H1 (cell line): ENCODE results near the gene TNRC6B. TPM values are rescaled to one million over a fixed set of nuclear protein-coding genes. Genes with fewer than 3 reads are reported as not detected.

ENCODE experiments used
- CTCF ChIA-PET: fragments of 300-600 bp; sonication (Branson Sonifier 250); formaldehyde crosslinking; loops from one replicate; lab custom pipeline; 2021; ENCODE audit not compliant: partially characterized antibody; lab: Charles Lee
- POLR2A ChIA-PET: fragments of 300-600 bp; sonication (Branson Sonifier 250); formaldehyde crosslinking; loops from one replicate; lab custom pipeline; 2021; ENCODE audit warnings: inconsistent platforms; ENCODE audit not compliant: partially characterized antibody; lab: Charles Lee
- DNase-seq, 2 experiments: peaks; one replicate each; pipeline versions ENCODE4 v3.0.0 to v3.0.0-alpha.2; 2010 to 2022; ENCODE audit warnings: low spot score in 2 of 2, low read depth in 1 of 2, mixed read lengths in 1 of 2
- FAIRE-seq: peaks from 2 replicates; lab custom pipeline; 2011; peaks lifted over from hg19 to GRCh38; lab: Jason Lieb, UNC
- H2AFZ ChIP-seq: 2 replicates; pipeline ENCODE4 v1.8.1; 2012; ENCODE audit warnings: low read length, inconsistent platforms
- H2AK5ac ChIP-seq: 2 replicates; pipeline ENCODE4 v1.6.1; 2013; ENCODE audit warnings: low read depth, low read length
- H2BK120ac ChIP-seq: replicated peaks from 2 replicates; pipeline ENCODE3; 2013; ENCODE audit warnings: low read depth, low read length, inconsistent platforms
- H2BK12ac ChIP-seq: 2 replicates; pipeline ENCODE4 v1.6.1; 2013; ENCODE audit warnings: low read depth, low read length
- H2BK15ac ChIP-seq: 2 replicates; pipeline ENCODE4 v1.6.1; 2013; ENCODE audit warnings: low read length
- H2BK20ac ChIP-seq: 2 replicates; pipeline ENCODE4 v1.6.1; 2013; ENCODE audit warnings: low read length
- H2BK5ac ChIP-seq: 2 replicates; pipeline ENCODE4 v1.6.1; 2013; ENCODE audit warnings: low read depth, low read length
- H3K14ac ChIP-seq: 2 replicates; pipeline ENCODE4 v1.6.1; 2013; ENCODE audit warnings: inconsistent platforms; ENCODE audit not compliant: insufficient read length
- H3K18ac ChIP-seq: 2 replicates; pipeline ENCODE4 v1.6.1; 2013; ENCODE audit warnings: low read length; ENCODE audit errors: extremely low read depth
- H3K23ac ChIP-seq: 2 replicates; pipeline ENCODE4 v1.6.1; 2013; ENCODE audit warnings: inconsistent platforms; ENCODE audit not compliant: insufficient read length
- H3K23me2 ChIP-seq: 2 replicates; pipeline ENCODE4 v1.6.1; 2013; ENCODE audit warnings: low read depth, low read length
- H3K27ac ChIP-seq: 2 replicates; pipeline ENCODE4 v1.6.1; 2011; ENCODE audit warnings: low read depth, low read length, inconsistent platforms
- H3K27me3 ChIP-seq, 4 experiments: replicated peaks in 1 of 4; 1 replicate in 1 of 4; 2 replicates in 3 of 4; pipeline versions ENCODE4 v1.6.1 to v1.8.1; 2011 to 2013; ENCODE audit warnings: low read length in 3 of 4, mild to moderate bottlenecking in 3 of 4, inconsistent platforms in 2 of 4, mixed read lengths in 2 of 4, moderate library complexity in 1 of 4; ENCODE audit not compliant: control insufficient read depth in 3 of 4, insufficient read depth in 3 of 4; ENCODE audit errors: extremely low read depth in 1 of 4
- H3K36me3 ChIP-seq, 4 experiments: 2 replicates each; pipeline versions ENCODE4 v1.6.1 to v1.8.1; 2011 to 2013; ENCODE audit warnings: mild to moderate bottlenecking in 4 of 4, low read length in 3 of 4, moderate library complexity in 2 of 4, control low read depth in 1 of 4, inconsistent platforms in 1 of 4; ENCODE audit not compliant: insufficient read depth in 4 of 4, control insufficient read depth in 2 of 4
- H3K4ac ChIP-seq: replicated peaks from 2 replicates; pipeline ENCODE3; 2013; ENCODE audit warnings: low read length, low read depth, mixed read lengths, inconsistent platforms; ENCODE audit not compliant: insufficient read length
- H3K4me1 ChIP-seq, 4 experiments: replicated peaks in 1 of 4; 1 replicate in 1 of 4; 2 replicates in 3 of 4; pipeline versions ENCODE4 v1.6.1 to v1.8.1; 2011 to 2013; ENCODE audit warnings: low read length in 3 of 4, inconsistent platforms in 2 of 4, mixed read lengths in 1 of 4; ENCODE audit not compliant: insufficient read depth in 4 of 4, control insufficient read depth in 3 of 4
- H3K4me2 ChIP-seq, 2 experiments: 2 replicates each; pipeline versions ENCODE4 v1.6.1 to v1.8.1; 2011 to 2013; ENCODE audit warnings: low read depth in 2 of 2, low read length in 2 of 2, control low read depth in 1 of 2, inconsistent platforms in 1 of 2, mild to moderate bottlenecking in 1 of 2; ENCODE audit not compliant: insufficient read depth in 1 of 2
- H3K4me3 ChIP-seq, 4 experiments: fragments of 200-600, 300-600 bp in 1 of 4; sonication (generic), shearing (Covaris generic), sonication (Bioruptor Twin) in 1 of 4; 2 replicates each; pipeline versions ENCODE4 v1.5.1 to v1.8.1; 2011 to 2016; ENCODE audit warnings: low read length in 4 of 4, low read depth in 3 of 4, control low read depth in 2 of 4, inconsistent platforms in 2 of 4, mild to moderate bottlenecking in 2 of 4, mixed read lengths in 1 of 4, moderate library complexity in 1 of 4; ENCODE audit not compliant: insufficient read depth in 2 of 4; ENCODE audit errors: extremely low read depth in 1 of 4
- H3K56ac ChIP-seq: replicated peaks from 2 replicates; pipeline ENCODE3; 2013; ENCODE audit warnings: low read depth, mild to moderate bottlenecking, mixed read lengths, low read length, inconsistent platforms; ENCODE audit not compliant: insufficient read length
- H3K79me1 ChIP-seq: 2 replicates; pipeline ENCODE4 v1.6.1; 2013; ENCODE audit warnings: low read depth, low read length, control low read depth
- H3K79me2 ChIP-seq, 2 experiments: 2 replicates each; pipeline versions ENCODE4 v1.6.1 to v1.8.1; 2012 to 2013; ENCODE audit warnings: low read length in 2 of 2, mild to moderate bottlenecking in 2 of 2, inconsistent platforms in 1 of 2; ENCODE audit not compliant: insufficient read depth in 2 of 2, control insufficient read depth in 1 of 2
- H3K9ac ChIP-seq, 4 experiments: replicated peaks in 1 of 4; 1 replicate in 1 of 4; 2 replicates in 3 of 4; pipeline versions ENCODE4 v1.6.1 to v1.8.1; 2011 to 2013; ENCODE audit warnings: low read depth in 3 of 4, low read length in 3 of 4, control low read depth in 2 of 4, mild to moderate bottlenecking in 2 of 4, moderate library complexity in 2 of 4, inconsistent platforms in 1 of 4; ENCODE audit errors: extremely low read depth in 1 of 4
- H3K9me3 ChIP-seq, 2 experiments: 2 replicates each; pipeline versions ENCODE4 v1.6.1 to v1.8.1; 2012 to 2013; ENCODE audit warnings: mild to moderate bottlenecking in 2 of 2, moderate library complexity in 2 of 2, control low read depth in 1 of 2, inconsistent platforms in 1 of 2, low read depth in 1 of 2, low read length in 1 of 2, mixed read lengths in 1 of 2; ENCODE audit not compliant: insufficient read depth in 2 of 2
- H4K20me1 ChIP-seq, 2 experiments: replicated peaks in 1 of 2; 2 replicates each; pipeline versions ENCODE3 to v1.8.1; 2011 to 2013; ENCODE audit warnings: inconsistent platforms in 2 of 2, low read length in 2 of 2, mild to moderate bottlenecking in 1 of 2; ENCODE audit not compliant: insufficient read depth in 2 of 2, control insufficient read depth in 1 of 2
- H4K5ac ChIP-seq: 2 replicates; pipeline ENCODE4 v1.6.1; 2013; ENCODE audit warnings: low read length, low read depth, mixed read lengths, inconsistent platforms; ENCODE audit not compliant: insufficient read length
- H4K8ac ChIP-seq: 2 replicates; pipeline ENCODE4 v1.8.0; 2013; ENCODE audit warnings: mild to moderate bottlenecking, moderate library complexity, low read length, inconsistent platforms; ENCODE audit not compliant: insufficient read depth; ENCODE audit errors: extremely low read depth
- H4K91ac ChIP-seq: replicated peaks from 2 replicates; pipeline ENCODE3; 2013; ENCODE audit warnings: low read length, mixed read lengths, inconsistent platforms; ENCODE audit not compliant: insufficient read length
- CHD1 ChIP-seq: IDR thresholded peaks from 2 replicates; pipeline ENCODE4 v1.6.1; 2012; ENCODE audit warnings: low read depth, low read length, improper control_type of control experiment
- CREB1 ChIP-seq: IDR thresholded peaks from 2 replicates; pipeline ENCODE4 v1.6.1; 2012; ENCODE audit warnings: inconsistent platforms
- MAFK ChIP-seq: IDR thresholded peaks from 2 replicates; pipeline ENCODE4 v1.6.1; 2012; ENCODE audit warnings: low read depth, mild to moderate bottlenecking, improper control_type of control experiment, low read length
- MAX ChIP-seq: IDR thresholded peaks from 2 replicates; pipeline ENCODE4 v1.6.1; 2012; ENCODE audit warnings: inconsistent platforms
- NANOG ChIP-seq: IDR thresholded peaks from 2 replicates; pipeline ENCODE4 v1.6.1; 2011; ENCODE audit warnings: low read length, low read depth, mild to moderate bottlenecking, inconsistent platforms; ENCODE audit not compliant: insufficient read depth, poor library complexity, severe bottlenecking
- PHF8 ChIP-seq: fragments of 200-600 bp; sonication (generic); conservative IDR thresholded peaks from 2 replicates; pipeline ENCODE4 v1.7.1; 2012; ENCODE audit warnings: low read depth, mild to moderate bottlenecking, inconsistent platforms, low read length, moderate library complexity
- RXRA ChIP-seq: IDR thresholded peaks from 2 replicates; pipeline ENCODE4 v1.6.1; 2011; ENCODE audit warnings: low read depth, mild to moderate bottlenecking, low read length, moderate library complexity; ENCODE audit not compliant: insufficient read depth
- SP1 ChIP-seq: IDR thresholded peaks from 2 replicates; pipeline ENCODE4 v1.6.1; 2011; ENCODE audit warnings: low read depth, low read length
- SP4 ChIP-seq: IDR thresholded peaks from 2 replicates; pipeline ENCODE4 v1.6.1; 2012; ENCODE audit warnings: low read length, inconsistent platforms
- WGBS, 2 experiments: shearing (Covaris generic) in 1 of 2; methylation state at CpG; one replicate each; pipeline versions ENCODE4 v1.1.6 to v1.1.7; 2013 to 2015; ENCODE audit warnings: low lambda C conversion rate in 2 of 2, mixed read lengths in 2 of 2, inconsistent platforms in 1 of 2, low coverage in 1 of 2, missing lambda C conversion rate in 1 of 2; ENCODE audit not compliant: insufficient replicate concordance in 2 of 2, insufficient coverage in 1 of 2, insufficient read length in 1 of 2; ENCODE audit errors: extremely low coverage in 1 of 2, missing lambda C conversion rate in 1 of 2; 5-methylcytosine and 5-hydroxymethylcytosine counted together
- polyA plus RNA-seq, 7 experiments: library from polyadenylated mRNA; depleted of rRNA in 3 of 7; stranded (reverse) in 5 of 7; unstranded in 2 of 7; fragments of >200 nt in 5 of 7; fragments of 200-250 nt in 2 of 7; gene quantifications; 1 replicate in 5 of 7; 2 replicates in 1 of 7; 4 replicates in 1 of 7; pipeline versions ENCODE4 v1.2.1 to v1.2.3, GENCODE V29; 2011 to 2013; ENCODE audit warnings: missing spikeins in 2 of 7, mixed read lengths in 2 of 7
- total RNA-seq: library from RNA; stranded (reverse); fragmentation: NEBNext Ultra II Directional; extraction: Animal tissue kit (Norgen Biotek cat#: 25700); gene quantifications from 2 replicates; pipeline ENCODE4 v1.2.1, GENCODE V29; 2021
- TF ChIP-seq, protein P1 (sequence below), 3 experiments: IDR thresholded peaks; 1 replicate in 2 of 3; 2 replicates in 1 of 3; pipeline versions ENCODE4 v1.5.1 to v1.6.1; 2011; ENCODE audit warnings: low read length in 3 of 3, mild to moderate bottlenecking in 3 of 3, inconsistent platforms in 2 of 3, low read depth in 1 of 3, moderate library complexity in 1 of 3; ENCODE audit not compliant: insufficient read depth in 1 of 3; ENCODE audit errors: control extremely low read depth in 1 of 3

The TNRC6B gene
- total and polyA plus RNA-seq, 2 of the 8 experiments (the other 6 are each of a cell fraction or from before 2014, with no cell fraction given) = 12.5 to 48.9 TPM

- WGBS, 2 experiments = 100% methylated on average over 2 of the region's 2 CpGs; no CpG with 5 or more reads in 1 of the 2 experiments
- TF ChIP-seq, protein P1, sequence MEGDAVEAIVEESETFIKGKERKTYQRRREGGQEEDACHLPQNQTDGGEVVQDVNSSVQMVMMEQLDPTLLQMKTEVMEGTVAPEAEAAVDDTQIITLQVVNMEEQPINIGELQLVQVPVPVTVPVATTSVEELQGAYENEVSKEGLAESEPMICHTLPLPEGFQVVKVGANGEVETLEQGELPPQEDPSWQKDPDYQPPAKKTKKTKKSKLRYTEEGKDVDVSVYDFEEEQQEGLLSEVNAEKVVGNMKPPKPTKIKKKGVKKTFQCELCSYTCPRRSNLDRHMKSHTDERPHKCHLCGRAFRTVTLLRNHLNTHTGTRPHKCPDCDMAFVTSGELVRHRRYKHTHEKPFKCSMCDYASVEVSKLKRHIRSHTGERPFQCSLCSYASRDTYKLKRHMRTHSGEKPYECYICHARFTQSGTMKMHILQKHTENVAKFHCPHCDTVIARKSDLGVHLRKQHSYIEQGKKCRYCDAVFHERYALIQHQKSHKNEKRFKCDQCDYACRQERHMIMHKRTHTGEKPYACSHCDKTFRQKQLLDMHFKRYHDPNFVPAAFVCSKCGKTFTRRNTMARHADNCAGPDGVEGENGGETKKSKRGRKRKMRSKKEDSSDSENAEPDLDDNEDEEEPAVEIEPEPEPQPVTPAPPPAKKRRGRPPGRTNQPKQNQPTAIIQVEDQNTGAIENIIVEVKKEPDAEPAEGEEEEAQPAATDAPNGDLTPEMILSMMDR (IDR thresholded peaks at IDR 0.05; ENCODE audit: control extremely low read depth in 1 of 3, insufficient read depth in 1 of 3, low read depth in 1 of 3, low read length in 3 of 3) = no peak
- TF ChIP-seq SP1 (no peak), PHF8 (no peak), RXRA (no peak), MAX (no peak), CREB1 (no peak), SP4 (no peak), NANOG (no peak), CHD1 (no peak), MAFK (no peak)
- H3K27me3 ChIP-seq = no peaks in the 10 kb centered on the region; a peak in 1 of 7 replicates
- no peak overlapping the region for H3K56ac ChIP-seq
- H4K8ac ChIP-seq = no peak overlapping the region
- ChIA-PET CTCF (interaction anchor here (0.6 kb wide), 1 partner anchor 146 kb away, joined by 3 read pairs; no protein-coding TSS in a partner anchor), POLR2A (interaction anchor here (0.7 kb wide), 1 partner anchor 9 kb away, joined by 3 read pairs; no protein-coding TSS in a partner anchor)
- H4K20me1 ChIP-seq = no peaks in the 10 kb centered on the region
- no peak overlapping the region for H2BK5ac ChIP-seq
- H3K23me2 ChIP-seq = no peaks in the 10 kb centered on the region
- H2AFZ ChIP-seq = no peak overlapping the region
- H4K5ac ChIP-seq = no peak overlapping the region
- H2BK20ac ChIP-seq = no peak overlapping the region
- H3K23ac ChIP-seq = no peak overlapping the region
- H3K9me3 ChIP-seq = no peaks in the 10 kb centered on the region
- H4K91ac ChIP-seq = no peak overlapping the region
- no peak overlapping the region for H3K14ac ChIP-seq
- no peaks in the 10 kb centered on the region for H3K79me2 ChIP-seq
- no peaks in the 10 kb centered on the region for H3K79me1 ChIP-seq
- H3K4me3 ChIP-seq = no peak overlapping the region
- DNase-seq (no peak), FAIRE-seq (no peak)
- H3K36me3 ChIP-seq = no peaks in the 10 kb centered on the region; a peak in 4 of 8 replicates
- H3K4me1 ChIP-seq = peaks cover 2 to 19% (median 14%) of the 10 kb centered on the region in 4 experiments; a peak in 6 of 7 replicates
- no peak overlapping the region for H2BK12ac ChIP-seq
- no peak overlapping the region for H3K18ac ChIP-seq
- no peak overlapping the region for H2BK120ac ChIP-seq
- H2AK5ac ChIP-seq = no peak overlapping the region
- no peak overlapping the region for H3K4me2 ChIP-seq
- H2BK15ac ChIP-seq = no peak overlapping the region
- no peak overlapping the region for H3K27ac ChIP-seq
- no peak overlapping the region for H3K9ac ChIP-seq
- no peak overlapping the region for H3K4ac ChIP-seq
Observed at GRCh38 chr22:40335358-40335757, 157.6 kb downstream of the TNRC6B start.
